H9 (cell line): Measurements from ENCODE around the gene LRRC31. TPM values are rescaled to one million over a fixed set of nuclear protein-coding genes. Genes with fewer than 3 reads are reported as not detected.

ENCODE experiments used
- DNase-seq: peaks from one replicate; pipeline ENCODE4 v3.0.0-alpha.2; 2017
- H2AFZ ChIP-seq: one replicate; pipeline ENCODE4 v1.6.1; 2013; ENCODE audit warnings: mild to moderate bottlenecking, low read length, control low read depth, moderate library complexity
- H2AK5ac ChIP-seq: 2 replicates; pipeline ENCODE4 v1.6.1; 2013; ENCODE audit warnings: low read length, control low read depth, mixed read lengths; ENCODE audit not compliant: insufficient read length
- H2BK120ac ChIP-seq: one replicate; pipeline ENCODE4 v1.6.1; 2013; ENCODE audit warnings: low read depth, mild to moderate bottlenecking, low read length, control low read depth, inconsistent platforms; ENCODE audit not compliant: poor library complexity, severe bottlenecking
- H2BK12ac ChIP-seq: 2 replicates; pipeline ENCODE4 v1.6.1; 2013; ENCODE audit warnings: low read length, control low read depth, mixed read lengths, low read depth; ENCODE audit not compliant: insufficient read length
- H2BK15ac ChIP-seq: 2 replicates; pipeline ENCODE4 v1.6.1; 2013; ENCODE audit warnings: low read depth, low read length, control low read depth
- H2BK20ac ChIP-seq: one replicate; pipeline ENCODE4 v1.6.1; 2013; ENCODE audit warnings: low read depth, mild to moderate bottlenecking, low read length, control low read depth, inconsistent platforms; ENCODE audit not compliant: poor library complexity, severe bottlenecking
- H2BK5ac ChIP-seq: 2 replicates; pipeline ENCODE4 v1.6.1; 2013; ENCODE audit warnings: low read length, control low read depth, mixed read lengths; ENCODE audit not compliant: insufficient read length
- H3K14ac ChIP-seq: 2 replicates; pipeline ENCODE4 v1.6.1; 2013; ENCODE audit warnings: low read length, control low read depth; ENCODE audit not compliant: insufficient read depth
- H3K18ac ChIP-seq: 2 replicates; pipeline ENCODE4 v1.6.1; 2013; ENCODE audit warnings: low read depth, mild to moderate bottlenecking, mixed read lengths, low read length, control low read depth; ENCODE audit not compliant: insufficient read length
- H3K23ac ChIP-seq: 2 replicates; pipeline ENCODE4 v1.6.1; 2013; ENCODE audit warnings: low read length, control low read depth, mixed read lengths, low read depth; ENCODE audit not compliant: insufficient read length
- H3K23me2 ChIP-seq: 2 replicates; pipeline ENCODE4 v1.6.1; 2013; ENCODE audit warnings: low read depth, mild to moderate bottlenecking, mixed read lengths, low read length, control low read depth; ENCODE audit not compliant: insufficient read length, poor library complexity, severe bottlenecking
- H3K27ac ChIP-seq: 2 replicates; pipeline ENCODE4 v1.5.1; 2013; ENCODE audit warnings: low read length, control low read depth, mixed read lengths, low read depth; ENCODE audit not compliant: insufficient read length
- H3K27me3 ChIP-seq: 2 replicates; pipeline ENCODE4 v1.6.1; 2013; ENCODE audit warnings: low read length, control low read depth, inconsistent platforms; ENCODE audit not compliant: insufficient read depth
- H3K4ac ChIP-seq: 2 replicates; pipeline ENCODE4 v1.6.1; 2013; ENCODE audit warnings: low read depth, mild to moderate bottlenecking, control low read depth, inconsistent platforms, low read length, moderate library complexity
- H3K4me1 ChIP-seq: 2 replicates; pipeline ENCODE4 v1.6.1; 2013; ENCODE audit warnings: low read length, control low read depth, inconsistent platforms; ENCODE audit not compliant: insufficient read depth
- H3K4me2 ChIP-seq: 2 replicates; pipeline ENCODE4 v1.6.1; 2013; ENCODE audit warnings: low read length, control low read depth, mixed read lengths; ENCODE audit not compliant: insufficient read length, insufficient read depth
- H3K56ac ChIP-seq: 2 replicates; pipeline ENCODE4 v1.6.1; 2013; ENCODE audit warnings: low read depth, mild to moderate bottlenecking, mixed read lengths, low read length, control low read depth; ENCODE audit not compliant: insufficient read length
- H3K79me1 ChIP-seq: 2 replicates; pipeline ENCODE4 v1.6.1; 2013; ENCODE audit warnings: low read depth, mild to moderate bottlenecking, moderate library complexity, low read length, control low read depth, inconsistent platforms; ENCODE audit not compliant: insufficient read depth, poor library complexity, severe bottlenecking
- H3K79me2 ChIP-seq: 2 replicates; pipeline ENCODE4 v1.6.1; 2013; ENCODE audit warnings: low read length, control low read depth, inconsistent platforms; ENCODE audit not compliant: insufficient read depth
- H3K9ac ChIP-seq: 2 replicates; pipeline ENCODE4 v1.6.1; 2013; ENCODE audit warnings: low read length, control low read depth, mixed read lengths; ENCODE audit not compliant: insufficient read length; ENCODE audit errors: extremely low read depth
- H3K9me3 ChIP-seq: one replicate; pipeline ENCODE4 v1.6.1; 2013; ENCODE audit warnings: low read depth, low read length, inconsistent platforms; ENCODE audit not compliant: control insufficient read depth
- H3T11ph ChIP-seq: one replicate; pipeline ENCODE4 v1.6.1; 2013; ENCODE audit warnings: mild to moderate bottlenecking, low read length, control low read depth, inconsistent platforms
- H4K20me1 ChIP-seq: one replicate; pipeline ENCODE4 v1.6.1; 2013; ENCODE audit not compliant: control insufficient read depth, insufficient read length, insufficient read depth
- H4K5ac ChIP-seq: 2 replicates; pipeline ENCODE4 v1.6.1; 2013; ENCODE audit warnings: low read depth, mild to moderate bottlenecking, mixed read lengths, low read length, control low read depth; ENCODE audit not compliant: insufficient read length
- H4K8ac ChIP-seq: replicated peaks from 2 replicates; pipeline ENCODE4 v1.6.1; 2013; ENCODE audit warnings: low read length, control low read depth, mixed read lengths, low read depth; ENCODE audit not compliant: insufficient read length
- H4K91ac ChIP-seq: 2 replicates; pipeline ENCODE4 v1.6.1; 2013; ENCODE audit warnings: low read depth, mild to moderate bottlenecking, moderate library complexity, mixed read lengths, low read length, control low read depth; ENCODE audit not compliant: insufficient read length
- H3K27ac Mint-ChIP-seq, 3 experiments: 2 replicates in 2 of 3; 3 replicates in 1 of 3; pipeline ENCODE4 v1.8.0; 2020 to 2021; ENCODE audit warnings: mixed read lengths in 3 of 3, mild to moderate bottlenecking in 1 of 3, moderate library complexity in 1 of 3
- H3K27me3 Mint-ChIP-seq: 2 replicates; pipeline ENCODE4 v1.8.0; 2021; ENCODE audit warnings: low read depth, mild to moderate bottlenecking, moderate library complexity, mixed read lengths
- H3K36me3 Mint-ChIP-seq, 3 experiments: 2 replicates in 2 of 3; 3 replicates in 1 of 3; pipeline ENCODE4 v1.8.0; 2020 to 2021; ENCODE audit warnings: low read depth in 3 of 3, mixed read lengths in 3 of 3; ENCODE audit not compliant: insufficient read depth in 1 of 3
- H3K4me1 Mint-ChIP-seq, 2 experiments: 2 replicates each; pipeline ENCODE4 v1.8.0; 2020; ENCODE audit warnings: mixed read lengths in 2 of 2
- H3K4me3 Mint-ChIP-seq, 2 experiments: 2 replicates in 1 of 2; 3 replicates in 1 of 2; pipeline ENCODE4 v1.8.0; 2020 to 2021; ENCODE audit warnings: mild to moderate bottlenecking in 2 of 2, mixed read lengths in 2 of 2, moderate library complexity in 1 of 2
- H3K9me3 Mint-ChIP-seq, 2 experiments: 2 replicates in 1 of 2; 3 replicates in 1 of 2; pipeline ENCODE4 v1.8.0; 2020; ENCODE audit warnings: mild to moderate bottlenecking in 2 of 2, mixed read lengths in 2 of 2, moderate library complexity in 1 of 2
- CTCF ChIP-seq: fragments of 200-600 bp; sonication (generic); conservative IDR thresholded peaks from 3 replicates; pipeline ENCODE4 v1.8.0; 2021; ENCODE audit warnings: antibody characterized with exemption, mild to moderate bottlenecking
- whole genome bisulfite sequencing: extraction: QIAGEN DNeasy Blood & Tissue Kit; methylation state at CpG from one replicate; pipeline ENCODE4 v1.1.7; 2013; ENCODE audit warnings: missing lambda C conversion rate, low lambda C conversion rate, mixed read lengths; ENCODE audit not compliant: insufficient read length; ENCODE audit errors: extremely low coverage; 5-methylcytosine and 5-hydroxymethylcytosine counted together
- total RNA-seq: library from RNA; stranded (reverse); gene quantifications from 2 replicates; pipeline ENCODE4 v1.2.1, GENCODE V29; 2021

LRRC31 gene
- total RNA-seq, 1 experiment from 2014 or later = not detected

GRCh38 chr3:169905404-169905803 lies 35.7 kb upstream of the LRRC31 start:
- no peaks in the 10 kb centered on the region; the same call in 1 of the 2 replicates for H3K27me3 Mint-ChIP-seq

More at GRCh38 chr3:169905404-169905803, 35.7 kb upstream of the LRRC31 start:
- H2BK15ac ChIP-seq = no peak overlapping the region
- Mint-ChIP-seq H3K27ac (no peak overlapping the region), H3K9me3 (peaks cover 22 to 25% of the 10 kb centered on the region in 2 experiments), H3K36me3 (peaks cover 11 to 21% (median 12%) of the 10 kb centered on the region in 3 experiments), H3K4me1 (peaks cover 5 to 7% of the 10 kb centered on the region in 2 experiments; a peak in 3 of 4 replicates), H3K4me3 (no peak overlapping the region)
- no peak overlapping the region for H3K14ac ChIP-seq
- no peaks in the 10 kb centered on the region for H3K23me2 ChIP-seq
- no peak overlapping the region for H3K4me2 ChIP-seq
- H3K4me1 ChIP-seq = no peaks in the 10 kb centered on the region
- WGBS = no CpG with 5 or more reads among the region's 6 CpGs
- no peak overlapping the region for H2BK5ac ChIP-seq
- H3K4ac ChIP-seq = no peak overlapping the region
- no peak overlapping the region for H4K8ac ChIP-seq
- no peaks in the 10 kb centered on the region for H3K27me3 ChIP-seq
- H3K18ac ChIP-seq = no peak overlapping the region
- no peaks in the 10 kb centered on the region for H3K79me1 ChIP-seq
- H3K27ac ChIP-seq = no peak overlapping the region
- no peak overlapping the region for H4K91ac ChIP-seq
- peaks cover 9% of the 10 kb centered on the region for H3K9me3 ChIP-seq
- TF ChIP-seq CTCF = no peak
- no peaks in the 10 kb centered on the region for H4K20me1 ChIP-seq
- H4K5ac ChIP-seq = no peak overlapping the region
- no peak overlapping the region for H2BK120ac ChIP-seq
- no peak for DNase-seq
- H2AFZ ChIP-seq = no peak overlapping the region
- H2BK12ac ChIP-seq = no peak overlapping the region
- H3K79me2 ChIP-seq = no peaks in the 10 kb centered on the region
- H3K56ac ChIP-seq = no peak overlapping the region
- no peak overlapping the region for H3T11ph ChIP-seq
- no peak overlapping the region for H3K23ac ChIP-seq
- no peak overlapping the region for H3K9ac ChIP-seq
- no peak overlapping the region for H2AK5ac ChIP-seq
- H2BK20ac ChIP-seq = no peak overlapping the region
